Upper lobe of left lung (tissue), 4 donors: Measurements from ENCODE around the gene APH1B.

Source experiments
- CTCF ChIP-seq, 6 experiments: fragments of 450-650 bp in 4 of 6; fragments of 200-600 bp in 2 of 6; sonication (generic) in 2 of 6; IDR thresholded peaks; one replicate each; pipeline ENCODE4 v1.5.1; 2016 to 2019; ENCODE audit warnings: antibody characterized with exemption in 6 of 6
- POLR2A ChIP-seq, 4 donors: fragments of 450-650 bp; IDR thresholded peaks; one replicate each; pipeline ENCODE4 v1.5.1; 2016 to 2017; ENCODE audit warnings: antibody characterized with exemption in 4 of 4, mild to moderate bottlenecking in 2 of 4
- POLR2AphosphoS5 ChIP-seq, 2 donors: sonication (generic); formaldehyde crosslinking; IDR thresholded peaks; one replicate each; pipeline ENCODE4 v1.5.1; 2017; ENCODE audit warnings: antibody characterized with exemption in 2 of 2

GRCh38 chr15:63283126-63283525 lies 5.7 kb downstream of the APH1B start:
- peak in 1 of 2 donors; percentile 47 for TF ChIP-seq POLR2AphosphoS5 (IDR thresholded peaks at IDR 0.05)
- TF ChIP-seq CTCF (IDR thresholded peaks at IDR 0.05), result no peak
- peak in 1 of 4 donors; percentile 56 for TF ChIP-seq POLR2A (IDR thresholded peaks at IDR 0.05)
